GM10266 (cell line): ENCODE results near the gene SEMA7A.

Experiments used
- DNase-seq: peaks from one replicate; pipeline ENCODE4 v3.0.0; 2012; ENCODE audit errors: extremely low spot score
- TF ChIP-seq, protein P1 (sequence below): IDR thresholded peaks from 2 replicates; pipeline ENCODE4 v1.5.1; 2012; ENCODE audit warnings: mild to moderate bottlenecking, low read depth; ENCODE audit not compliant: control insufficient read depth, insufficient read depth; ENCODE audit errors: missing control alignments

Gene SEMA7A

DNA sequence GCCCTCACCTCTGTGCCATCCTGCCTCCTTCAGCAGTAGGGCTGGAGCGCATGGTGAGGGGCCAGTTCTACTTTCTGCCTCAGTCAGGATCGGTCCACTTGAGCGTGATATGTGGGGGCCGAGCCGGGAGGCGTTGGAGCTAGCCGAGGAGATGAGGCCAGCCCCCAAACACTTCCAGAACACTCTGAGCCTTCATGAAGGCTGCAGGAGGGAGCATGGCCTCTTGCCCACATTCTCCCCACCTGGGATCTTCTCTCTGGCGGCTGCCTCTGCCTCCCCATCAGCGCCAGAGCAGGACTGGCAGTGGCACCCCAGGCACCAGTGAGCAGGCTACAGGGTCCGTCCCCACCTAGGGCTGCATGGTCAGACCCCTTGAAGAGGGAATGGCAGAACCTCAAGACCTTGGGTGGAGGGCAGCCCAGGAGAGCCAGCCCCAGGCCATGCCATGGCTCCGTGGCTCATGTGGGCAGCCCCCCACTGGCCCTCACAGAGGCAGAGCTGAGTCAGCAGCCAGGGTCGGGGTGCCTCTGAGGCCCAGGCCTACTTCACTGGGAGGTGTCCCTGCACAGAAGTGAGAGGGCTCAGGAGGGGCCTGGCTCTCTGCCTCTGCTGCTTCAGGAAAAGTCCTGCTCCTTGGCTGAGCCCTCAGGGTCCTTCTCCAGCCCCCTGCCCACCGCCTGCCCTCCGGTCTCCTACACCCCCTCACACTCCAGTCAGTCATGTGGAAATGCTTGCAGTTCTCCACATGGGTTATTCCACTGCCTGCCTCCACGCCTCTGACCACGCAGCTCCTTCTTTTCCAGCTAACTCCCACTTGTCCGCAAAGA lies 38.2 kb downstream of the SEMA7A start:
- no peak for DNase-seq
- TF ChIP-seq, protein P1, sequence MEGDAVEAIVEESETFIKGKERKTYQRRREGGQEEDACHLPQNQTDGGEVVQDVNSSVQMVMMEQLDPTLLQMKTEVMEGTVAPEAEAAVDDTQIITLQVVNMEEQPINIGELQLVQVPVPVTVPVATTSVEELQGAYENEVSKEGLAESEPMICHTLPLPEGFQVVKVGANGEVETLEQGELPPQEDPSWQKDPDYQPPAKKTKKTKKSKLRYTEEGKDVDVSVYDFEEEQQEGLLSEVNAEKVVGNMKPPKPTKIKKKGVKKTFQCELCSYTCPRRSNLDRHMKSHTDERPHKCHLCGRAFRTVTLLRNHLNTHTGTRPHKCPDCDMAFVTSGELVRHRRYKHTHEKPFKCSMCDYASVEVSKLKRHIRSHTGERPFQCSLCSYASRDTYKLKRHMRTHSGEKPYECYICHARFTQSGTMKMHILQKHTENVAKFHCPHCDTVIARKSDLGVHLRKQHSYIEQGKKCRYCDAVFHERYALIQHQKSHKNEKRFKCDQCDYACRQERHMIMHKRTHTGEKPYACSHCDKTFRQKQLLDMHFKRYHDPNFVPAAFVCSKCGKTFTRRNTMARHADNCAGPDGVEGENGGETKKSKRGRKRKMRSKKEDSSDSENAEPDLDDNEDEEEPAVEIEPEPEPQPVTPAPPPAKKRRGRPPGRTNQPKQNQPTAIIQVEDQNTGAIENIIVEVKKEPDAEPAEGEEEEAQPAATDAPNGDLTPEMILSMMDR = no peak

DNA sequence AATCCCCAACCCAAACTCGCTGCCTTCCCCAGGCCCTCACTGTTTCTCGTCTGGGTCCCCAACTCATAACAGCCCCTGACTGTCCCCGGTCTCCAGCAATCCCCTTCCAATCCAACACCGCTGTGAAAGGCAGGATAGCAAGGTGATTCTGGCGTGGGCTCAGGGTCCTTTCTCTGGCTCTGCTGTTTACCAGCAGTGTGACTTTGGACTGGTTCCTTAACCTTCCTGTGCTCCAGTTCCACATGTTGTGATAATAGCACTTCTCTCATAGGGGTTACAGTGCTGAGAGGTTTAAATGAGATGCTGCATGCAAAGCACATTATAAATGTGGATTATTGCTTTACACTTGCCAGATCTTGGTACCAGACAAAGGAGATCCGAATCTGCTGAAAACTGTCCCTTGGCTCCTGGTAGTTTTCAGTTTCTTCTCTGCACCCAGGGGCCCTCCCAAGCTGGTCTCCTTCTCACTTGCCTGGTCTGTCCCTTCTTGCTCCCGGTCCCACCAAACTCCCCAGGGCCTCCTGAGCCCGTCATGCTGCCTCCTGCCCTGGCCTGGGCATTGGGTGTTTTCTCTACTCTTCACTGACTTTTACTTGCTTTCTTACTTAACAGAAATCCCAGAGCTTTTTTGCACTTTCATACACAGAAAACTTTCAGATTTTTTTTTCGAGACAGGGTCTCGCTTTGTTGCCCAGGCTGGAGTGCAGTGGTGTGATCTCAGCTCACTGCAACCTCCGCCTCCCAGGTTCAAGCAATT lies 39.5 kb downstream of the SEMA7A start:
- DNase-seq = no peak
- TF ChIP-seq, protein P1 = no peak

DNA sequence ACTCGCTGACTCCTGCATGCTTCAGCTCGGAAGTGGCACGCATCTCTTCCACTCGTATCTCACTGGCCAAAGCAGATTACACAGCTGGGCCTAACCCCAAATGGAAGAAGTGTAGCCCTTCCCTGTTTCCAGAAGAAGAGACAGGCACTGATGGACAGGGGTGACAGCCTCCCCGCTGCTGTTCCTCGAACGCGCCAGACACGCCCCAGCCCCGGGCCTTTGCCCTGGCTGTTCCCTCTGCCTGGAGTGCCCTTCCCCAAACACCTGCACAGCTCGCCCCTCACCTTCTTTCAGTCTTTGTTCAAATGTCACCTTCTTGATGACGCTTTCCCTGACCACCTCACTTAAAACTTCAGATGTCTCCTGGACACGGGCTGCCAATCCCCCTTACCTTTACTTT lies 40.3 kb downstream of the SEMA7A start:
- no peak for DNase-seq
- TF ChIP-seq, protein P1 = no peak

DNA sequence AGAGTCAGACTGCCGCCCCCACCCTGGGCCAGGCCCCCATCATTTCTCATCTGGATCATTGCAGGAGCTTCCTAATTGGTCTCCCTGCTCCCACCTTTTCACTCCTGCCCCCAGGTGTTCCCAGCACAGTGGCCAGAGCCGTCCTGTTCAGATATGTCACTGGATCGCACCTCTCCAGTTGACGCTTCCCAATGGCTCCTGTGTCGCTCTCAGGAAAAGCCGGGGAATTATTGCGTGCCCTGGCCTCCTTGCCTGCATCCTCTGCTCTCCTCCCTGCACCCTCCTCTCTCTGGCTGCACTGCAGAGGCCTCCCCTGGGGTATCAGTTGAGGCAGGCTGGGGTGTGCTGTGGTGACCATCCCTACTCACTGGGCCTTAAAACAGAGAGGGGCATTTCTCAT lies 40.9 kb downstream of the SEMA7A start:
- TF ChIP-seq, protein P1 = no peak
- DNase-seq = no peak

DNA sequence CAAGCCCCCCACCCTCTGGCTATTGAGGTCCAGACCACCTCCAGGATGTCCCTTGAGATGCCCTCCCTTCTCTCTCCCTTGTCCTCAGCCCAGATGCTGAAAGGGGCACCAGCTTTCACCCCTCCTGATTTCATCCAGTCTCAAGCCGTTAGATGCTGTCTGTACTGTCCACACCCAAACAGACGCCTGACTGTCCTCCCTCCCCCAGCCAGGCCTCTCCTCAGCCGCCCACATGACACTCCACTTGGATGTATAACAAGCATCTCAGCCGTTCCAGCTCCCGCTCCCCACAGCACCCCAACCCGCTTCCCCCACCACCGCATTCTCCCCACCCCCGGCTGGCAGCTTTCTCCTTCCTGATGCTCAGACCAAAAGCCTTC lies 41.3 kb downstream of the SEMA7A start:
- TF ChIP-seq, protein P1 = no peak
- no peak for DNase-seq

DNA sequence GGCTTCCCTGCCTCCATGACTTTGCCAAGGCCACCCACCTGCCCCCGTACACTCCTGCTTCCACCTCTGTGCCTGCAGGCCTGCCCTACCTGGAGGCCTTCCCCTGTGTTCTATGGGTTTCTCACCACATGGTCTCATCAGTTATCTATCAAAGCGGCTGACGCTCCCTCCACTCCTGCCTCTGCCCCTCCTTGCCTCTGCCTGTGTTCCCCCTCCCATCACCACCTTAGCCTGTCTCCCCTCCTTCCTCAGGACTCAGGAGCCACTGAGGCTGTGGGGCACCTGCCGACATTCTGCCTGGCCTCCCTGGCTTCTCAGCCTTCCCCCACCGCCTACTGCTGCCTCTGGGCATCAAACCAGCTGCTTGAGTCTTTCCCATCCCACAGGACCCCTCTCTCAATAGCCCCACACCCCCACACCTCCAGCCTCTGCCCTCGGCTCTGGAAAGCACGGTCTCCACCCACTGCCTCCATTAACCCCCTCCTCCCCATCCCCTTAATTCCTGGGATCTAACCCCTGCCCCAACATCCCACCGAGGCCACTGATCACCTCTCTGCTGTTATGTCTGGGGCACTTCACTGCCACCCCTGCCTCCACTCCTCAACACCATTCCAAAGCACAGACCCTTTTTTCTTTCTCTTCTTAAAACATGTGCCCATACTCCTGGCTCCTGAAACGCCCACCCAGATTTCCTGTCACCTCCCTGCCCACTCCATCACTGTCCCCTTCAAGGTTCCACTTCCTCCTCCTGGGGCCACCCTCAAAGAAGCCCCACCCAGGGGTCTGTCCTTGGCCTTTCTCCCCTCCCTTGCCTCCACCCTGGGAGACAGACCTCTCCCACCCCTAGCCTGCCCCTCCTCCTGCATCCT lies 41.9 kb downstream of the SEMA7A start:
- no peak for DNase-seq
- TF ChIP-seq, protein P1 = no peak
